Epithelial cell of prostate (primary cell): ENCODE data around the gene SOX8.

Experiments used
- DNase-seq: peaks from one replicate; pipeline ENCODE4 v3.0.0-alpha.2; 2011; ENCODE audit warnings: low read depth, low spot score
- H3K27ac ChIP-seq: fragments of 450-650 bp; 2 replicates; pipeline ENCODE4 v1.5.1; 2017; ENCODE audit warnings: mild to moderate bottlenecking

The SOX8 gene

GRCh38 chr16:1036166-1036565 lies 54.6 kb downstream of the SOX8 start:
- no peak for DNase-seq

More at GRCh38 chr16:1036166-1036565, 54.6 kb downstream of the SOX8 start:
- no peak overlapping the region for H3K27ac ChIP-seq
